KMS-11 (cell line): ENCODE measurements around the gene IL1RAPL2.

Experiments used
- H2AFZ ChIP-seq: fragments of 200-600 bp; sonication (generic); 2 replicates; pipeline ENCODE4 v1.6.1; 2016; ENCODE audit warnings: antibody characterized with exemption, mixed run types, low read depth
- H3K27ac ChIP-seq: fragments of 200-600 bp; sonication (generic); 2 replicates; pipeline ENCODE4 v1.6.1; 2016; ENCODE audit warnings: mild to moderate bottlenecking, mixed run types
- H3K27me3 ChIP-seq: fragments of 200-600 bp; sonication (generic); 2 replicates; pipeline ENCODE4 v1.6.1; 2017; ENCODE audit warnings: mild to moderate bottlenecking, low read depth, mixed run types, moderate library complexity; ENCODE audit not compliant: insufficient read depth
- H3K36me3 ChIP-seq: fragments of 200-600 bp; sonication (generic); 2 replicates; pipeline ENCODE4 v1.6.1; 2017; ENCODE audit warnings: mild to moderate bottlenecking, mixed run types; ENCODE audit not compliant: insufficient read depth
- H3K4me1 ChIP-seq: fragments of 200-600 bp; sonication (generic); 2 replicates; pipeline ENCODE4 v1.6.1; 2016; ENCODE audit warnings: mild to moderate bottlenecking, low read depth, mixed run types; ENCODE audit not compliant: poor library complexity, severe bottlenecking
- H3K4me2 ChIP-seq: fragments of 200-600 bp; sonication (generic); 2 replicates; pipeline ENCODE4 v1.7.0; 2016; ENCODE audit warnings: mild to moderate bottlenecking, mixed run types
- H3K4me3 ChIP-seq: fragments of 200-600 bp; sonication (generic); IDR thresholded peaks from 2 replicates; pipeline ENCODE4 v1.6.1; 2017; ENCODE audit warnings: low read depth, low read length, mixed read lengths; ENCODE audit not compliant: insufficient read depth
- H3K79me2 ChIP-seq: fragments of 200-600 bp; sonication (generic); 2 replicates; pipeline ENCODE4 v1.6.1; 2016; ENCODE audit warnings: low read depth, mixed run types; ENCODE audit not compliant: insufficient read depth
- H3K9ac ChIP-seq: fragments of 200-600 bp; sonication (generic); 2 replicates; pipeline ENCODE4 v1.6.1; 2016; ENCODE audit warnings: mild to moderate bottlenecking, mixed run types
- H4K20me1 ChIP-seq: fragments of 200-600 bp; sonication (generic); 2 replicates; pipeline ENCODE4 v1.6.1; 2016; ENCODE audit warnings: mild to moderate bottlenecking, mixed run types; ENCODE audit not compliant: insufficient read depth
- TF ChIP-seq, protein P1 (sequence below): fragments of 200-600 bp; sonication (generic); conservative IDR thresholded peaks from 2 replicates; pipeline ENCODE4 v1.6.1; 2017; ENCODE audit warnings: low read depth, mild to moderate bottlenecking, antibody characterized with exemption, low read length, moderate library complexity, mixed read lengths

Gene IL1RAPL2

DNA sequence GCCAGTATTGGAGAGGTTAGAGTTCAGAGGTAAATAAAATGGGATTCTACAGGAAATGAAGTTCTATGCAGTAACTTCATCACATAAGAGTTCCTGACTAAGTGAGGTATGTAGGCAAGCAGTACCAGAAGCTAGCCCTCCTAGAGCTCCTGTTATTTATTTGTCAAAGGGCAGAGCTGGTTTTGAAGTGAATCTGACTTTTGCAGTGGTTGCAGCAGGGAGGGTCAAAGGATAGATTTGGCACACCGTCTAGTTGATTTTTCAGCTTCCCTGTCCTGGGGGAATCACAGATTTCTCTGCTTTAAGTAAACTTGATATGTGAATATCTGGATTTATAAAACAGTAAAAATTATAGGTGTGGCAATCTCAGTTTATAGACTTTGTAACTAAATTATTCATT lies 130.7 kb downstream of the IL1RAPL2 start:
- Histone ChIP-seq H3K27me3 (no peaks in the 10 kb centered on the region), H3K36me3 (no peaks in the 10 kb centered on the region), H3K79me2 (no peaks in the 10 kb centered on the region), H3K9ac (no peak overlapping the region), H3K27ac (no peak overlapping the region), H3K4me1 (no peaks in the 10 kb centered on the region), H4K20me1 (no peaks in the 10 kb centered on the region), H3K4me3 (no peak overlapping the region), H3K4me2 (no peak overlapping the region), H2AFZ (no peak overlapping the region)
- TF ChIP-seq, protein P1, sequence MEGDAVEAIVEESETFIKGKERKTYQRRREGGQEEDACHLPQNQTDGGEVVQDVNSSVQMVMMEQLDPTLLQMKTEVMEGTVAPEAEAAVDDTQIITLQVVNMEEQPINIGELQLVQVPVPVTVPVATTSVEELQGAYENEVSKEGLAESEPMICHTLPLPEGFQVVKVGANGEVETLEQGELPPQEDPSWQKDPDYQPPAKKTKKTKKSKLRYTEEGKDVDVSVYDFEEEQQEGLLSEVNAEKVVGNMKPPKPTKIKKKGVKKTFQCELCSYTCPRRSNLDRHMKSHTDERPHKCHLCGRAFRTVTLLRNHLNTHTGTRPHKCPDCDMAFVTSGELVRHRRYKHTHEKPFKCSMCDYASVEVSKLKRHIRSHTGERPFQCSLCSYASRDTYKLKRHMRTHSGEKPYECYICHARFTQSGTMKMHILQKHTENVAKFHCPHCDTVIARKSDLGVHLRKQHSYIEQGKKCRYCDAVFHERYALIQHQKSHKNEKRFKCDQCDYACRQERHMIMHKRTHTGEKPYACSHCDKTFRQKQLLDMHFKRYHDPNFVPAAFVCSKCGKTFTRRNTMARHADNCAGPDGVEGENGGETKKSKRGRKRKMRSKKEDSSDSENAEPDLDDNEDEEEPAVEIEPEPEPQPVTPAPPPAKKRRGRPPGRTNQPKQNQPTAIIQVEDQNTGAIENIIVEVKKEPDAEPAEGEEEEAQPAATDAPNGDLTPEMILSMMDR: no peak

DNA sequence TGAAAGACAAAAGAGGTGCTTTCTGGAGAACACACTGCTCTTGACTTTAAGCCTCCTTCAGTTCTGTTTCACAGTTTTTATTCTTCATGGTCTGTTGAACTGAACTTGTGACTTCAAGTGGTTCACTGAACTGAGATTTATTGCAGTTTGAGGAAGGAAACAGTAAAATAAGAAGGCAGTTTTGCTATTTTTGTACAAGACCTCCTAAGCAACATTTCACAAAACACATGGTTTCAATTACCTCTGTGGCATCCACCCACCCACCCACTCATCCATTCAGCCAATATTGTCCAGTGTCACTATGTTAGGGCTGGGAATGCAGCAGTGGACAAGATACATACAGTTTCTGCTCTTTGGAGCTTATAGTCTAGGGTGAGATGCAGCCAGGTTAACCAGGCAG lies 131.3 kb downstream of the IL1RAPL2 start:
- Histone ChIP-seq H2AFZ (no peak overlapping the region), H3K4me3 (no peak overlapping the region)

DNA sequence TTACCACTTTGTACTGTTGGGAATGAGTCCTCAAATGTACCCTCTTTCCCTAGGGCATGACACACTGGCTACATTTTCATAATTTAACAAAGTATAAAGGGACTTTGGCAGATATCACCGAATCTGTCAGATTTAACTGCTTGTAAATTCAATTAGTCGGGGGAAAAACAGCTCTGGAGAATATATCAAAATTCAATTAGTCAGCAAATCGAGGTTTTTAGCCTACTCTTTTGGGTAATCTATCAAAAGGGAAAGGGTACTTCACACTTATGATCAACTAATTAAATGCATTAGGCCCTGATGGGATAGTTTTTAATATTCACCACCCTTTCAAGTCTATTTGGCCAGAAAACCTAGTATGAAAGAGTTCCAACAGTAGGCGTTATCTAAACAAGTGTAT lies 141.0 kb downstream of the IL1RAPL2 start:
- Histone ChIP-seq H3K9ac (no peak overlapping the region), H3K27ac (no peak overlapping the region), H3K4me3 (no peak overlapping the region), H3K36me3 (no peaks in the 10 kb centered on the region), H3K27me3 (no peaks in the 10 kb centered on the region), H2AFZ (no peak overlapping the region), H3K4me2 (no peak overlapping the region), H3K4me1 (no peaks in the 10 kb centered on the region), H4K20me1 (no peaks in the 10 kb centered on the region), H3K79me2 (no peaks in the 10 kb centered on the region)
- TF ChIP-seq, protein P1: no peak

More for the DNA sequence above, 131.3 kb downstream of the IL1RAPL2 start:
- no peaks in the 10 kb centered on the region for H3K36me3 ChIP-seq
- no peak overlapping the region for H3K4me2 ChIP-seq
- TF ChIP-seq, protein P1: no peak
- no peaks in the 10 kb centered on the region for H4K20me1 ChIP-seq
- no peaks in the 10 kb centered on the region for H3K4me1 ChIP-seq
- H3K79me2 ChIP-seq: no peaks in the 10 kb centered on the region
- H3K27ac ChIP-seq: no peak overlapping the region
- H3K27me3 ChIP-seq: no peaks in the 10 kb centered on the region
- no peak overlapping the region for H3K9ac ChIP-seq

DNA sequence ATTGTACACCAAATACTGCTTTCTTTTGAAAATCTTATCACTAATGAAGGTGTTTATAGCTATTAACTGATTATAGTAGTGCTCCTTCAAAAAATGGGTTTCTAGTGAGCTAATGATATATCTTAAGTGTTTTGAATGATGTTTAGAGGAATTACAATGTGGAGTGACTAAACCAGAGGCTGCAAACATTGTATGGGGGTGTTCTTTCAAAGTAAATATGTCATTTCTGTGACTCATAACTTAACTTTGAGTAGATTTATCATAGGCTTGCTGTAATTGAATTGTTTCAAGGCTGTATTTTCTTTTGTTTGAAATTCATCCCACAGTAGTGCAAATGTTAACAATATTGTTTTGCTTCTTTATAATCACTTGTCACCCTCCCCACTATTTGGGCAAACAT lies 141.6 kb downstream of the IL1RAPL2 start:
- Histone ChIP-seq H3K79me2 (no peaks in the 10 kb centered on the region), H3K27ac (no peak overlapping the region), H3K4me2 (no peak overlapping the region), H3K27me3 (no peaks in the 10 kb centered on the region), H3K4me1 (no peaks in the 10 kb centered on the region), H2AFZ (no peak overlapping the region), H3K36me3 (no peaks in the 10 kb centered on the region), H4K20me1 (no peaks in the 10 kb centered on the region), H3K4me3 (no peak overlapping the region), H3K9ac (no peak overlapping the region)
- TF ChIP-seq, protein P1: no peak
